Activated CD4-positive, CD25-positive, alpha-beta regulatory T cell treated with anti-CD3 and anti-CD28 coated beads, Interleukin-2, amount 50 U/mL, for 16 hours (primary cell): Measurements from ENCODE around the gene ABHD18.
"Not testable (repeated sequence)": the region's sequence is repeated elsewhere in the genome, so short reads cannot be mapped to it uniquely, and the experiment has no call there.

Source experiments
- DNase-seq: peaks from one replicate; pipeline ENCODE4 v3.0.0-alpha.2; 2020; ENCODE audit warnings: low read depth, low spot score

The ABHD18 gene

DNA sequence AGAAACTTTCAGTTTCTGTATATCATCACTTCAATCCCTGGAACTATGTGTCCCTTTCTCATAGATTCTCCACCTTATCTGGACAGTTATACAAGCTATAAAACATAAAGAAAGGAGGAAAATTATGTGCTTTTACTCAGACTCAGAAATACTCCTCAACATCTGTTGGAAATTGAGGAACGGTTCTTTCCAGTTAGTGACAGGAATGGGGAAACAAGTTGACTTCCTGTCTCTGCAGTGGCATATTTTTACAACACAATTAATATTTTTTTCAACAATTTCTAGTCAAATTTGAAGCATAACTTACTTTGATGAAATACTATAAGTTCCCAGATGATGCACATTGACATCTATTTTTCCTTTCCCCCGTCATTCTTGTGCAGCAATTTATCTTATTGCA, 27.9 kb downstream of the ABHD18 start:
- DNase-seq: no peak

DNA sequence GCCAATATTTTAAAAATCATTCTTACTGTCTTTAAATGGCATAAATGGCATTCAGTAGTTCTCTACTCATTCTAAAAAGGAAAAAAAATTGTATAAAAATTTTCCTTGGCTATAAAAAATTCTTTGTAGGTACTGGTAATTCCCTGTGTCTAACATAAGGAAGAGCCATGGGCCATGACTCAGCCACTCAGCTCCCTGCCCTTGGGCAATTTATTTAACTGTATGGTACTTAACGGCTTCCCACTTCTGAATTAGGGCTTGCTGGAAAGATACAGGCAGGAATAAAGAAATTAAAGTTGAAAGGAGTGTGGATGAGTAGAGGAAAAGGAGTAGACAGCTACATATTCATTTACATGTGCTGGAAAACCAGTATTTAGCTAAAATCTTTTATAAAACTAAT, 30.6 kb downstream of the ABHD18 start:
- DNase-seq: no peak

- not testable (repeated sequence) for DNase-seq
Measured at GRCh38 chr4:127996521-127996920, 31.3 kb downstream of the ABHD18 start.

- peak; percentile 1 for DNase-seq
Measured at GRCh38 chr4:127997534-127998388, 32.6 kb downstream of the ABHD18 start.

DNA sequence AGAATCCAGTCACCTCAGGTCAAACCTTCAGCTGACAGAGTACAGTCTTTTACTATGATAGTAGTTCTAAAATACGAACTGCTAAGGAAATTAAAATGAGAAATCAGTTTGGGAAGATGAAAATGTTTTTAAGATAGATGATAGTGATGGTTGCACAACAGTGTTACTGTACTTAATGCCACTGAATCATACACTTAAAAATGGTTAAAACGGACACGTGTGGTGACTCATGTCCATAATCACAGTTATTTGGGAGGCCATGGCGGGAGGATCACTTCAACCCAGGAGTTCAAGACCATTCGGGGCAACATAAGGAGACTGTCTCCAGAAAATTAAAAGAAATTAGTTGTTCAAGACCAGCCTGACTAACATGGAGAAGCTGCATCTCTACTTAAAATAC, 41.4 kb downstream of the ABHD18 start:
- no peak for DNase-seq

GRCh38 chr4:128009428-128009827, 44.2 kb downstream of the ABHD18 start:
- DNase-seq: no peak

GRCh38 chr4:128025319-128025718, 60.1 kb downstream of the ABHD18 start:
- no peak for DNase-seq

GRCh38 chr4:128029907-128030306, 64.7 kb downstream of the ABHD18 start:
- no peak for DNase-seq

DNA sequence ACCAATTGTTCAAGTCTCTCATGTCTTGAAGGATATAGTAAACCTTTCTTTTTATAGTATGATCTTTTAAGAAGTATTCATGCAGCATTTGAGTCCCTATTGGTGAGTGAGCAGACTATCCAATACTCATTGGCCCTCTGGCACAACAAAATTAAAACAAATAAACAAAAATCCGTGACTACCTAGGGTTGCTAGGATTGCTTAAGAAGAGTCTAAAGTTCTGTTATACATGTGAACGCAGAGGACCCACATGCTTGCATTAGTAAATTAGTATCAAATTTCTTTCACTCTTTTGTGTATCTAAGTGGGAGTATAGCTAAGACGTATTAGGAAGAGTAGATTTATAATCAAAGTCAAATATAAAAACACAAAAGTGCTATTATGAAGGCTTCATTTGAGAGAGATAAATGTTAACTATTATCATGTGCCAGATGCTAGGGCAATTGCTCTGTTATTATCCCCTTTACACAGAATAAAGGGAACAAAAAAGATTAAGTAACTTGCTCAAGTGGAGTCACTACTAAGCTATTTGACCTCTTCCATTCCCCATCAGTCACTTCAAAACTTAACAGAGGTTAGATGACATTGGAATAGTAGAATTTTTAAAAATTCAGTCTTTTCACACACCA, 66.7 kb downstream of the ABHD18 start:
- DNase-seq: no peak

DNA sequence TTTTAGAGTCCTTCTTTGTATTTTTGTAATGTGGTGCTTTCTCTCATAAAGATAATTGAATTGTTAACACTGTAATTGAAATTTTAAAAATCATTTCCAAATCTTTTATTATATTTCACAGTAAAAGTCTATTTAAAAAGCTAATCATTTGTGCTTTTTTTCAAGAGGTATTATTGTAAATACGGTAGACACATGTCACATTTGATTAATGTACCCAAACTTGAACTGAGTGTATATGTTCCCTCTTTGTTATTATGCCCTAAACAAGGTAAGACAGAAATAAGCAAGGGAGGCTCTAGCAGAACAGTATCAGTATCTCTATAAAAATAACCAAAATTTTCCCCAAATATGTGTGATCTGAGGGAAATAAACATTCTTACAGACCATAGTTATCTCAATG, 74.4 kb downstream of the ABHD18 start:
- no peak for DNase-seq

- not testable (repeated sequence) for DNase-seq
Measured at GRCh38 chr4:128047019-128047418, 81.8 kb downstream of the ABHD18 start.

DNA sequence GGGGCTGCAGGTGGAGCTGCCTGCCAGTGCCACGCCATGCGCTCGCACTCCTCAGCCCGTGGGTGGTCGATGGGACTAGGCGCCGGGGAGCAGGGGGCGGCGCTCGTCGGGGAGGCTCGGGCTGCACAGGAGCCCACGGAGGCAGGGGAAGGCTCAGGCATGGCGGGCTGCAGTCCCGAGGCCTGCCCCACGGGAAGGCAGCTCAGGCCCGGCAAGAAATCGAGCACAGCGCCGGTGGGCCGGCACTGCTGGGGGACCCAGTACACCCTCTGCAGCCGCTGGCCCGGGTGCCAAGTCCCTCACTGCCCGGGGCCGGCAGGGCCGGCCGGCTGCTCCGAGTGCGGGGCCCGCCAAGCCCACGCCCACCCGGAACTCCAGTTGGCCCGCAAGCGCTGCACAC, 82.3 kb downstream of the ABHD18 start:
- DNase-seq: not testable (repeated sequence)

GRCh38 chr4:128051229-128051628, 86.0 kb downstream of the ABHD18 start:
- DNase-seq: not testable (repeated sequence)

DNA sequence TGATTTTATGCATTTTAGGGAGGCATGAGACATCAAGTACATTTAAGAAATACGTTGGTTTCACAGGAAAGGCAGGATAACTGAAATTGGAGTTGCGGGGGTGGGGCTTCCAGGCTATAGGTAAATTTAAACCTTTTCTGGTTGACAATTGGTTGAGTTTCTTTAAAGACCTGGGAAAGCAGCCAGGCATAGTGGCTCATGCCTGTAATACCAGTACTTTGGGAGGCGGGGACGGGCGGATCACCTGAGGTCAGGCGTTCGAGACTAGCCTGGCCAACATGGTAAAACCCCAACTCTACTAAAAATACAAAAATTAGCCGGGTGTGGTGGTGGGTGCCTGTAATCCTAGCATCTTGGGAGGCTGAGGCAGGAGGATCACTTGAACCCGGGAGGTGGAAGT, 89.7 kb downstream of the ABHD18 start:
- DNase-seq: not testable (repeated sequence)

DNA sequence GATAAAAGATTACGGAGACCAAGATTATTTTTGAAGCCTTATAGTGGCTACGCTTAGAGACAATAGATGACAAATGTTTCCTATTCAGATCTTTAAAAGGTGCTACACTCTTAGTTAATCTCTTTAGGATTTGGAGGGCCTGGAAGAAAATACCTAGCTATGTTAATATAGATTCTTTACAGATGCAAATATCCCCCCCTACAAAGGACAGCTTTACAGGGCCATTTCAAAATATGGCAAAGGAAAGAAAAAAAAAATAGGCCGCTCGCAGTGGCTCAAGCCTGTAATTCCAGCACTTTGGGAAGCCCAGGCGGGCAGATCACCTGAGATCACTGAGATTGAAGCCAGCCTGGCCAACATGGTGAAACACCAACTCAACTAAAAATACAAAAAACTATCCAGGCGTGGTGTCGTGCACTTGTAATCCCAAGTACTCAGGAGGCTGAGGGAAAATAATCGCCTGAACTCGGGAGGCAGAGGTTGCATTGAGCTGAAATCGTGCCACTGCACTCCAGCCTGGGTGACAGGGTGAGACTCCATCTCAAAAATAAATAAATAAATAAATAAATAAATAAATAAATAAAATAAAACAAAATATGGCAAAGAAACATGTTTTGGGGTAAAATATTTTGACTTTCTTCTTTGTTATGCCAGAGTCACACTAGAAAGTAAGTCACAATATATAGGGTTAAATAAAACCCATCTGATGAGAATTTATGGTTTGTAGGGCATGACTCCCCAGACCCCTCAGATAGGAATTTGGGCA, 90.4 kb downstream of the ABHD18 start:
- DNase-seq: not testable (repeated sequence)

- no peak for DNase-seq
Measured at GRCh38 chr4:128056396-128056795, 91.2 kb downstream of the ABHD18 start.

GRCh38 chr4:128060121-128060698, 95.0 kb downstream of the ABHD18 start:
- DNase-seq: no peak

DNA sequence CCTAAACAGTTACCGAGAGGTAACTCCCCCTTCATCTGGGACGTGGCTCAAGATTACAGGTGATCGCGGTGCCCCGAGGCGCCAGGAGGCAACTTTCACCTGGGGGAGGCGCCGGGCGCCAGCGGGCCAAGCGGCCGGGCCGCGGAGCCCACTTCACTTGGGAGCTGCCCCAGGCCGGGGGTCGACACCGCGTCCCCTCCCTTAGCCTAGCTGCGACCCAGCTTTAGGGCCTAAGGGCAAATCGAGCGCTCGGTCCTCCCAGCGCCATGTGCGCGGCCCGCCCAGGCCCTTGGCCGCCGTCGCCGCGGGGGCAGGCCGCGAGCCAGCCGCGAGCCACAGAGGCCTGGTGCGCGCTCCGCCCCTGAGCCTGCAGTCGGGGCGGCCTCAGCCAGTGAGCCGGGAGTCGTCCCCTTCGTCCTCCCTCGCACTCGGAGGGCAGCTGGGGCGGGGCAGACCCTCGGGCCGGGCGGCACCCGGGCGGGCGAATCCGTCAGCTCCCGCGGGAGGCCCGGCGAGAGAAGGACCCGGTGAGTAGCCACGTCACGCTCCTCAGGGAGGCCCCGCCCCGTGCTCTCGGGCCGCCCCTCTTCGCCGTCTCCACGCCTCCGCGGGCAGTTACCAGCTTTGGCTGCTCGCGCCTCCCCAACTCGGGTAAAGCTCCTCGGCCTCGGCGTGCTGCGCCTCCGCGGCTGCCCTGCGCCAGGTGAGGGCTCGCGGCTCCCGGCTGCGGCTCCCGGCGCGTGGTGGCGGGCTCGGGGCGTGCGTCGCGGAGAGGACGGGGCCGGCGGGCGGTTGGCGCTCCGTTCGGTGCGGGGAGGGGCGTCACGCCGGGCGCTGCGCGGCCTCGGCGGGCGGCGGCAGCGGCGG, 95.7 kb downstream of the ABHD18 start, which contains the start of gene LARP1B:
TSS of gene LARP1B (plus strand) at position 614 of the 867 bp plus-strand sequence. CDS start 13,640 bp downstream, outside the sequence.
- peak; percentile 77 for DNase-seq

DNA sequence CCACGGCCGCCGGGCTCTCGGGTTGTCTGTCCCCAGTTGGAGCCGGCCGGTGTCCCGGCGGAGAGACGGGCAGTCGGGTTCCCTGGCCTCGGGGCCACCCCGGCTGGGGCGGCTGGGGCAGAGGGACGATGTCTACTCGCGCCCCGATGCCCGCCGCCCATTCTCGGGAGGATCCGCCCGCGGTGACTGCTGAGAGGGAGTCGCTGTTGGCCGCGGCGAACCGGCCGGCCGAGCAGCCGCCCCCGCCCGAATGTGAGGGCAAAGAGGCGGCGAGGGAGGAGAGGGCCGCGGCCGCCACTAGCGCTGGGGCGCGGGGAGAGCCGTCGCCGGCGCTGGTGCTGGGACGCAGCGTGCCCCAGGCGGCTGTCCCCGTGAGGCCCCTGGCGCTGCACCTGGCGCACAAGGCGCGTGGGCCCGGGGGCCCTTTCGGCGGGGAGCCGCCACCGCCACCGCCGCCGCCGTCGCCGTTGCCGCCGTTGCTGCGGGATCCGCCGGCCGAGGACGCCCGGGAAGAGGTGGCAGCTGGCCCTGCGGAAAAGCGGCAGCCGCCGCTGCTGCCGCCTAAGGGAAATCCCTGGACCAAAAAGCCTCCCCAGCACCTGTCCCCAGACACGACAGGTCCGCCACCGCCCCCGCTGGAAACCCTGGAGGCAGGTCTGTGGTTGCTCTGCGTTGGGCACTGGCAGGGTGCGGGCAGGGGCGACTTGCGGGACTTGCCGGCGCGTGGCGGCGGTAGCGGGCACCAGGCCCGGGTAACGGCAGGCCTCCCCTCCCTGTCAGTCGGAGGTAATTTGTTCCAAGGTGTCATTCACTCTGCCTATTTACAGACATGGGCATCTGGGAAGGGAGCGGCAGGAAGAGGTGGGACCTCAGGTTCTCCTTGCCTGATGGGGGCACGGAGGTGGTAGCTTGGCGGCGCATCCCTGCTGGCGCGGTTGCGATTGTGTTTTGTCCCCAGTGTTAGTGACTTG, 96.6 kb downstream of the ABHD18 start:
- peak; percentile 28 for DNase-seq

- DNase-seq: not testable (repeated sequence)
Measured at GRCh38 chr4:128066453-128066820, 101.2 kb downstream of the ABHD18 start.
